Neutrophil (primary cell): ENCODE measurements around the gene INSL6.

Experiments
- H3K27ac ChIP-seq: fragments of 200-600 bp; sonication (generic); 2 replicates; pipeline ENCODE4 v1.5.1; 2016; ENCODE audit warnings: mild to moderate bottlenecking, moderate library complexity
- H3K27me3 ChIP-seq: fragments of 200-600 bp; sonication (generic); 2 replicates; pipeline ENCODE4 v1.6.0; 2016; ENCODE audit warnings: mild to moderate bottlenecking
- H3K36me3 ChIP-seq: fragments of 200-600 bp; sonication (generic); 2 replicates; pipeline ENCODE4 v1.5.1; 2017
- H3K4me1 ChIP-seq, 2 experiments: fragments of 200-600 bp in 1 of 2; sonication (generic) in 1 of 2; 1 replicate in 1 of 2; 2 replicates in 1 of 2; pipeline versions ENCODE4 v1.5.1 to v1.6.1; 2013 to 2016; ENCODE audit warnings: low read depth in 1 of 2, low read length in 1 of 2, mild to moderate bottlenecking in 1 of 2, moderate library complexity in 1 of 2; ENCODE audit not compliant: control insufficient read depth in 1 of 2, insufficient read depth in 1 of 2
- H3K4me3 ChIP-seq, 2 experiments: fragments of 200-600 bp in 1 of 2; sonication (generic) in 1 of 2; 1 replicate in 1 of 2; 2 replicates in 1 of 2; pipeline ENCODE4 v1.5.1; 2013 to 2016; ENCODE audit warnings: low read depth in 1 of 2, low read length in 1 of 2, mild to moderate bottlenecking in 1 of 2, moderate library complexity in 1 of 2
- H3K9me3 ChIP-seq: fragments of 200-600 bp; sonication (generic); 2 replicates; pipeline ENCODE4 v1.5.1; 2016
- TF ChIP-seq, protein P1 (sequence below): fragments of 200-600 bp; sonication (generic); IDR thresholded peaks from 2 replicates; pipeline ENCODE4 v1.5.1; 2016; ENCODE audit warnings: antibody characterized with exemption

Gene INSL6

DNA sequence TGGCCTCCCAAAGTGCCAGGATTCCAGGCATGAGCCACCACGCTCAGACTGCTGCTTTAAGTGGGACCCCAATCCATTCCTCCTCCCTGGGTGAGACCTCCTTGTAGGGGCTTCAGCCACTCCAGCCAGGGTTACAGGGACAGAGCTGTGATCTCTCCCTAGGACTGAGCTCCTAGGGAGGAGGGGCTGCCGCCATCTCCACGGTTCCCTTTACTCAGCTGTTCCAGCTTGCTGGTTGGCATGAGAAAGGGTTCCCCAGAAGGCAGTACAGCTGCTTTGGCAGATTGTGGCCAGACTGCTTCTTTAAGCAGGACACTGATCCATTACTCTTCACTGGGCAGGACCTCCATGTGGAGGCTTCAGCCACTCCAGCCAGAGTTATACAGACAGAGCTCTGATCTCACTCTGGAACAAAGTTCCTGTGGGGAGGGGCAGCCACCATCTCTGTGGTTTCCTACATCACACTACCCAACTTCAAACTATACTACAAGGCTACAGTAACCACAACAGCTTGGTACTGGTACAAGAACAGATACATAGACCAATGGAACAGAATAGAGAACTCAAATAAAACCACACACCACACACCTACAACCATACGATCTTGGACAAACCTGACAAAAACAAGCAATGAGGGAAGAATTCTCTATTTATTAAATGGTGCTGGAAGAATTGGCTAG is 7.2 kb downstream of the INSL6 start:
- Histone ChIP-seq H3K27me3 (no peaks in the 10 kb centered on the region), H3K4me3 (no peak overlapping the region), H3K9me3 (no peaks in the 10 kb centered on the region), H3K36me3 (no peaks in the 10 kb centered on the region), H3K4me1 (no peaks in the 10 kb centered on the region), H3K27ac (no peak overlapping the region)
- TF ChIP-seq, protein P1, sequence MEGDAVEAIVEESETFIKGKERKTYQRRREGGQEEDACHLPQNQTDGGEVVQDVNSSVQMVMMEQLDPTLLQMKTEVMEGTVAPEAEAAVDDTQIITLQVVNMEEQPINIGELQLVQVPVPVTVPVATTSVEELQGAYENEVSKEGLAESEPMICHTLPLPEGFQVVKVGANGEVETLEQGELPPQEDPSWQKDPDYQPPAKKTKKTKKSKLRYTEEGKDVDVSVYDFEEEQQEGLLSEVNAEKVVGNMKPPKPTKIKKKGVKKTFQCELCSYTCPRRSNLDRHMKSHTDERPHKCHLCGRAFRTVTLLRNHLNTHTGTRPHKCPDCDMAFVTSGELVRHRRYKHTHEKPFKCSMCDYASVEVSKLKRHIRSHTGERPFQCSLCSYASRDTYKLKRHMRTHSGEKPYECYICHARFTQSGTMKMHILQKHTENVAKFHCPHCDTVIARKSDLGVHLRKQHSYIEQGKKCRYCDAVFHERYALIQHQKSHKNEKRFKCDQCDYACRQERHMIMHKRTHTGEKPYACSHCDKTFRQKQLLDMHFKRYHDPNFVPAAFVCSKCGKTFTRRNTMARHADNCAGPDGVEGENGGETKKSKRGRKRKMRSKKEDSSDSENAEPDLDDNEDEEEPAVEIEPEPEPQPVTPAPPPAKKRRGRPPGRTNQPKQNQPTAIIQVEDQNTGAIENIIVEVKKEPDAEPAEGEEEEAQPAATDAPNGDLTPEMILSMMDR, result no peak

DNA sequence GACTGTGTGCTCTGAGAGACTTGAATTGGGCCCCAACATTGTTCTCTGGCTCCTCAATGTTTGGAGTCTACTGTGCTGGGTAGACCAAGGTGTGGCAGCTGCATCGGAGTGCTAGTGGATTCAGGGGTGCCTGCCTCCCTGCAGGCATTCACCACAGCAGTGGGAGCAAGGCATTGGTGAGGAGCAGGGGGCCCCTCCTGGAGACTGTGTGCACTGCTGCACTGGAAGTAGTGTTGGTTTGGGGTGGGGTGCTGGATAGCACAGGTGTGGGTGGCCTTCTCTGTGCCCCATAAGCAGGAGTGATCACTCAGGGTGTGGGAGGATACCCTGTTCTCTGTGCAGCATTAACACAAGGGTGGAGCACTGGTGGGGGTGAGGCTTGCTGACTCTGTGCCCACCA is 39.2 kb downstream of the INSL6 start:
- no peak overlapping the region for H3K4me3 ChIP-seq
- no peaks in the 10 kb centered on the region for H3K9me3 ChIP-seq
- TF ChIP-seq, protein P1, result no peak

DNA sequence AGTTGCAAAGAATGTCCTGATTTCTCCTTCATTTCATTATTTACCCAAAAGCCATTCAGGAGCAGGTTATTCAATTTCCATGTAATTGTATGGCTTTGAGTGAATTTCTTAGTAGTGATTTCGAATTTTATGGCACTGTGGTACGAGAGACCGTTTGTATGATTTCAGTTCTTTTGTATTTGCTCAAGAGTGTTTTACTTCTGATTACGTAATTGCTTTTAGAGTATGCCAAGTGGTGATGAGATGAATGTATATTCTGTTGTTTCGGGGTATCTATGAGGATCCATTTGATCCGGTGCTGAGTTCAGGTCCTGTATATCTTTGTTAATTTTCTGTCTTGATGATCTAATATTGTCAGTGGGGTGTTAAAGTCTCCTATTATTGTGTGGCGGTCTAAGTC is 41.2 kb downstream of the INSL6 start:
- Histone ChIP-seq H3K9me3 (no peaks in the 10 kb centered on the region), H3K4me1 (no peaks in the 10 kb centered on the region), H3K27me3 (no peaks in the 10 kb centered on the region), H3K36me3 (peaks cover 27% of the 10 kb centered on the region), H3K27ac (no peak overlapping the region), H3K4me3 (no peak overlapping the region)
- TF ChIP-seq, protein P1, result no peak

More for the DNA sequence above, 39.2 kb downstream of the INSL6 start:
- Histone ChIP-seq H3K4me1 (no peaks in the 10 kb centered on the region), H3K27ac (no peak overlapping the region), H3K27me3 (no peaks in the 10 kb centered on the region), H3K36me3 (peaks cover 27% of the 10 kb centered on the region)

DNA sequence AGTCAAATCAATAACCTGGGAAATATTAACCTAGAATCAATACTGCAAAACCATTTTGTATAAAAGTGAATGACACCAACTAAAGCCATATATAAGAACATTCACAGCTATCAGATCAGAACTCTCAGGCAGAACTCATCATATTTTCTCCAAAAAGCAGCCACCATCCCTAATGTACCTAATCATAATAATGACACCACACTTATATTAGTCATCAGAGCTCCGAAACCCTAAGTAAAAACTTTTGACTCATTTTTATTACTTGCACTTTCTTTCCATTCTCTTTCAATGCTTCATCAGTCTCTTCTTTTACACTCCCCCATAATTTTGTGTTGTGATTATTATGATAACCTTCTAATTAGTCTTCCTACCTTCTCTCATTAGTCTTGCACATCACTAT is 45.3 kb downstream of the INSL6 start:
- H3K9me3 ChIP-seq, result no peaks in the 10 kb centered on the region
- H3K27ac ChIP-seq, result no peak overlapping the region
- no peaks in the 10 kb centered on the region for H3K4me1 ChIP-seq
- no peaks in the 10 kb centered on the region for H3K27me3 ChIP-seq
- TF ChIP-seq, protein P1, result no peak
- H3K4me3 ChIP-seq, result no peak overlapping the region
- peaks cover 5% of the 10 kb centered on the region for H3K36me3 ChIP-seq

DNA sequence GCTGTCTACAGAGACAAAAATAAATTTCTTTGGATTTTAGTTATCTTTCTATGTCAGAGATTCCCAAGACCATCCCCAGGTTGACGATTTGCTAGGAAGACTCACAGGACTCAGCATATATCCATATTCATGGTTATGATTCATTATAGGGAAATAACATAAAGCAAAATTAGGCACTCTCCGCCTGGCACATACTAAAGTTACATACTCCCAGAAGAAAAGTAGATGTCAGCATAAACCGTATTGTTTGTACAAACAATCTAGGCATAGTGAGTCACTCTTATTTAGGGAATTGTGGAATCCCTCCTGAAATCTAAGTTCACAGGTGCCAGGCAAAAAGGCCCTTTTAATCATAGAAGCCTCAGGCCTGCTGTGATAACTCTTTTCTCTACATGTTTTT is 62.9 kb downstream of the INSL6 start:
- TF ChIP-seq, protein P1, result no peak
- no peaks in the 10 kb centered on the region for H3K27me3 ChIP-seq
- no peak overlapping the region for H3K27ac ChIP-seq
- H3K4me1 ChIP-seq, result no peaks in the 10 kb centered on the region
- peaks cover 43% of the 10 kb centered on the region for H3K36me3 ChIP-seq
- H3K9me3 ChIP-seq, result no peaks in the 10 kb centered on the region
- no peak overlapping the region for H3K4me3 ChIP-seq

DNA sequence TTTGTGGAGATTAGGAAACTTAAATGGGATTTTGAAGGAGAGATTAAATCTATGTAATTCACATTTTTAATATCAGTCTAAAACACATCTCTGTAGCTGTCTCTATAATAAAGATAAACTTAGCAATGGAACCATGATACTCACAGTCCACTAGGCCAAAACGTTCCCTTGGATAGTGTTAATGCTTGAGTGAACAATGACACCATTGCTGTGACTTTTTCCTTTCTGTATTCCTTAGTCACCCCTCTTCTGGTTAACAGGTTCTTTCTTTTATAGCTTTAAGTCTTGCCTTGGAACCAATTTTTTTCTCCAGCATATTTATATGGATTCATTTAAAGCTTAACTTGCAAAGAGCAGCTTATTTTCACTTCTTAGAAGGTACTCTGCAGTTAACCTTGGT is 63.3 kb downstream of the INSL6 start:
- Histone ChIP-seq H3K4me3 (no peak overlapping the region), H3K27me3 (no peaks in the 10 kb centered on the region), H3K36me3 (peaks cover 41% of the 10 kb centered on the region), H3K9me3 (no peaks in the 10 kb centered on the region), H3K4me1 (no peaks in the 10 kb centered on the region), H3K27ac (no peak overlapping the region)
- TF ChIP-seq, protein P1, result no peak
